ENCODE data around the gene C1RL. TPM values are rescaled to one million over a fixed set of nuclear protein-coding genes. Genes with fewer than 3 reads are reported as not detected.

C1RL gene
- total RNA-seq, 1 donor from 2014 or later: 10.9 TPM

- intact Hi-C loops (cut with micrococcal nuclease): no loop called here
- no peak for DNase-seq
- no peak for ATAC-seq
Observed at GRCh38 chr12:7141351-7142005, 32.5 kb upstream of the C1RL start.

- intact Hi-C loops (cut with micrococcal nuclease): no loop called here
- DNase-seq (no peak), ATAC-seq (no peak)
Observed at GRCh38 chr12:7139200-7139599, 30.2 kb upstream of the C1RL start.

DNA sequence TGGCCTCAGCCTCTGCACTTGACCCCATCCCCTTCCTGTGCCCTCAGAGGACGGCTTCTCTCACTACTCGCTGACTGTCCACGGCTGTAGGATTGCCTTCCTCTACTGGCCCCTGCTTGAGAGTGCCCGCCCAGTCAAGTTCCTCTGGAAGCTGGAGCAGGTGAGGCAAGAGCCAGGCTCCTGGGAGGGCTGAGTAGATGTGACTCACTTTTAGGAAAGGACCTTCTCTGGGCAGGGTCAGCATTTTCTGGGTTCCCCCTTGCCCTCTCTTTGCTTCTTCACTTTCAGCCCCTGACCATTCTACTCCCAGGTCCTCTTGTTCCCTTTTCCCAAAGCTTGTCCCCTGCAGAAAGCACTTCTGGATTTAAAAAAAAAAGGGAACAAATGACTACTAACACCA lies 28.9 kb upstream of the C1RL start:
- ATAC-seq: no peak
- no peak for DNase-seq
- intact Hi-C loops (cut with micrococcal nuclease): no loop called here

- no peak for DNase-seq
- intact Hi-C loops (cut with micrococcal nuclease): no loop called here
- no peak for ATAC-seq
Observed at GRCh38 chr12:7136676-7137075, 27.7 kb upstream of the C1RL start.

DNA sequence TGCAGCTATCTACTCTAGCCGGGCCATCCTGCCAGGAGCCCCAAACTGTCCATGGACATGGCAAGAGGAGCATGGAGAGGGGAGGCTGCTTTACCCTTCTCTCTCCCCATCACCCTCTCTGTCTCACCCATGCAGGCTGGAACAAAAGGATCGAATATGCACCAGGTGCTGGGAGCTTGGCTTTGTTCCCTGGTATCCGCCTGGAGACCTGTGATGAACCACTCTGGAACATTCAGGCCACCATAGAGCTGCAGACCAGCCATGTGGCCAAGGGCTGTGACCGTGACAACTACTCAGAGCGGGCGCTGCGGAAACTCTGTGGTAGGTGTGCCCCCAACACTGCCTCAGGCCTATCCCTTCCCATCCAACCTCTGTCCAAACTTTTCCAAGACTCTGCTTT lies 27.1 kb upstream of the C1RL start:
- ATAC-seq: no peak
- DNase-seq: no peak
- intact Hi-C loops (cut with micrococcal nuclease): no loop called here

- intact Hi-C loops (cut with micrococcal nuclease): no loop called here
- ATAC-seq (no peak), DNase-seq (no peak)
Observed at GRCh38 chr12:7134396-7135166, 25.6 kb upstream of the C1RL start.

GRCh38 chr12:7131502-7131866 lies 22.5 kb upstream of the C1RL start:
- DNase-seq (no peak), ATAC-seq (no peak)
- intact Hi-C loops (cut with micrococcal nuclease): no loop called here

DNA sequence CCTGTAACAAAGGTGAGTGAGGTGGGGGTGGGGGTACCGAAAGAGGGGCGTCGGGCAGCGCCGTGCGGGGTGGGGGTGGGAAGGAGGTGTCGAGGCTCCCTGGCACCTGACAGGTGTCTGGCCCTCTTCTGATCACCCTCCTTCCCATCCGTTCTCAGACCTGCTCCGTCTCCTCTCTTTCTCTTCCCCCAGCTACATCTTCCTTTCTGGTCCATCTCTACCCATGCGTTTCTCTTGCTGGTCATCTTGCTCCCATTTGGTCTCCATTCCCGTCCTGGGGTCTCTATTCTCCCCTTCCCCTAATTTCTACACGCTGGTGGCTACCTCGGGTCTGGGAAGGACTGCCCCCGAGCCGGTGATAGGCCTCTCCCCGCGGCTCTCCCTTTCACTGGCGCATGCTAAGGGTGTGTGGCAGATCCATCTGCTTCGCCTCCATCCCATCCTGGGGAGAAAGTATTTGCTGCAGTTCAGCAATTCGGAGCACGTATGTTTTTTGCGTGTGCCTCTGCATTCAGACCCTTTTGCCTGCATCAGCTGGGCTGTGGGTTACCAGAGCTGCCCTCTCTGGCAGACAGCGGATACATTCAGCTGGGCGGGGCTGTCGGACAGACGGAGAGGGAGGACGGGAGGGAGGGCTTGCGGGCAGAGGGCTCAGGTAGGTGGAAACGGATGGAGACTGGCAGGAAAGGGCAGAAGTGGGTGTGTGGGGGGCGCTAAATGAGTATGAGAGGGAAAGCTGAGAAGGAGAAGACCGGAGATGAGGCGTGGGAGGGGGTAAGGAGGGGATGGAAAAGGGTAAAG lies 21.9 kb upstream of the C1RL start:
- ATAC-seq (peak; percentile 61), DNase-seq (peak; percentile 56)
- intact Hi-C loops (cut with micrococcal nuclease): no loop called here

GRCh38 chr12:7129872-7130691 lies 21.1 kb upstream of the C1RL start, which contains the start of gene CLSTN3:
CLSTN3 (plus strand) TSS chr12:7130371; CDS start chr12:7130649, 278 bp downstream.
- ATAC-seq (peak; percentile 85), DNase-seq (peak; percentile 80)
- intact Hi-C loops (cut with micrococcal nuclease): no loop called here

DNA sequence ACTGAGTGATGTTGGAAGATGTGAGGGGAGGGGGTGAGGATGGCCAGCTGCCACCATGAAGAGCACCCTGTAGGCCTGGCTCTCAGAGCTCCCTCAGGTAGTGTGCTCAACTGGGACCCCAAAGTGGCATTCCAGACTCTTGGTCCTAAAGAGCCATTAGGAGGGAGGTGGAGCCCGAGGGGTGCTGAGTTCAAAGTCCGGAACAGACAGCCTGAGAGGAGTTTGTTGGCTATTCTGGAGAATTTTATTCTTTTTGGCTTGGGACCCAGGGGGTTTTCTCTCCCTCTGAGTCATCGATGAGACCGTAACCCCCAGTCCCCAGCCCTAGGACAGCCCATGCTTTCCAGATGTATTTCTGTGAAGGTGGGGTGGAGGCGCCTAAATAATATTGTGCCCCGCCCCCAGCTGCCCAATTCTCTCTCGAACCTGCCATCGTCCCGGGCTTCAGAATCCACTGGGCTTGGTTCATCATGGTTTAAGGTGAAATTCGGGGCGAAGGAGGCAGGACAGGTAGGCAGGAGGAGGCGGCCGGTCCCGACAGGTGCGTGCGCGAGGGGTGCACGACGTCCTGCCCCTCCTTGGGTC lies 20.4 kb upstream of the C1RL start:
- ATAC-seq (no peak), DNase-seq (no peak)
- intact Hi-C loops (cut with micrococcal nuclease): no loop called here

GRCh38 chr12:7128681-7129286 lies 19.8 kb upstream of the C1RL start, which contains the start of gene RBP5:
RBP5 (minus strand) TSS chr12:7128889; CDS start chr12:7128775, 114 bp downstream.
- DNase-seq (no peak), ATAC-seq (no peak)

DNA sequence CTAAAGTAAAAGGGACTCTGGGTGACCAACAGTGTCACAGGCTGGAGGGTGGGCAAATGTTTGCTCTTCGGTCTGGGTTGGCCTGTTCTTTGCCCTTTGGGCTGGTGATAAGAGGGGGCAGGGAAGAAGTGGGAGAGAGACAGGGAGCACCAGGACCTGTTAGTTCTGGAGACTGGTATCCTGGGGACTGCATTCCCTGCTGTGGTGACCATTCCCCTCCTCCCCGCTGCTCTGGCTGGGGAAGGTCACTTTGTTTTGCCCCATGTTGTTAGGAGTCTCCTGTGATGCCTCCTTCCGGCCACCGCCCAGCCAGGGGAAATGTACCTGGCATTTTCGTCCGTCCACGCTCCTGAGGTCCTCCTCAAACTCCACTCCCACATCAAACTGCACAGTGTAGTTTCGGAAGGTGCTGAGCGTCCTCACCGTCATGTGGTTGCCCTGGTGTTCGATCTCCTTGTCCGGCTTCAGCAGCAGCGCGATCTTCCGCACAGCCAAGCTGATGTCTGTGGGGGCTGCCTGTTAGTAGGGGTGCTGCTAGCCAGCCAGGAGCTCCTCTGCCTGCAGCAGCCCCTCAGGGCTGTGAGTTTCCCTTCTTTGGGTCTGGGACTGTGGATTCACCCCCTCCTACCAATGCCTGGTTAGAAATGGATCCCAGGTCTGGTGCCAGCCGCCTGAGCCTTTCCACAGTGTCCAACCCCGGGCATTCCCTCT lies 19.1 kb upstream of the C1RL start:
- intact Hi-C loops (cut with micrococcal nuclease): no loop called here
- DNase-seq (no peak), ATAC-seq (no peak)

More at GRCh38 chr12:7128681-7129286, 19.8 kb upstream of the C1RL start, which contains the start of gene RBP5:
- intact Hi-C loops (cut with micrococcal nuclease): no loop called here

DNA sequence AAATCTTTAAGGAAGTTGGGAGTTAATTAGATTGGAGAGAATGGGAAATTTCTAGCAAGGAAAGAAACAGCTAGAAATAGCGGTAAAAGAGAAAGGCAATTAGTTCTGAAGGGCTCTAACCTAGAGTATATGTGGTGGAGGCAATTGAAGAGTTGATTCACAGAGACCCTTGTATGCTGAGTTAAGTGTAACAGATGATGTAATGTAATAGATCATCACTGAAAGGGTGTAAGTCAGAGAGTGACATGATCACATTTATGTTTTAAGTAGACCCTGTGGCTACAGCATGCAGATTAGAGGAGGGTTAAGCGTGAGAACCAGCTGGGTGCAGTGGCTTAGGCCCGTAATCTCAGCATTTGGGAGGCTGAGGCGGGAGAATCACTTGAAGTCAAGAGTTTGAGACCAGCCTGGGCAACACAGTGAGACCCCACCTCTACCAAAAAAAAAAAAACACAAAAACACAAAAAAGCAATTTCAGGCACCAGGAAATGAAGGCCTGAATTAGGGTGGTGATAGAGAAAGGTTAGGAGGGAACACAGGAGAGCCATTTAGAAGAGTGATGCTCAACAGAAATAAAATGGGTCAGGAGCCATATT lies 16.7 kb upstream of the C1RL start:
- intact Hi-C loops (cut with micrococcal nuclease): no loop called here
- DNase-seq (no peak), ATAC-seq (no peak)

GRCh38 chr12:7123806-7124522 lies 14.9 kb upstream of the C1RL start:
- intact Hi-C loops (cut with micrococcal nuclease): no loop called here
- no peak for DNase-seq
- ATAC-seq: no peak

DNA sequence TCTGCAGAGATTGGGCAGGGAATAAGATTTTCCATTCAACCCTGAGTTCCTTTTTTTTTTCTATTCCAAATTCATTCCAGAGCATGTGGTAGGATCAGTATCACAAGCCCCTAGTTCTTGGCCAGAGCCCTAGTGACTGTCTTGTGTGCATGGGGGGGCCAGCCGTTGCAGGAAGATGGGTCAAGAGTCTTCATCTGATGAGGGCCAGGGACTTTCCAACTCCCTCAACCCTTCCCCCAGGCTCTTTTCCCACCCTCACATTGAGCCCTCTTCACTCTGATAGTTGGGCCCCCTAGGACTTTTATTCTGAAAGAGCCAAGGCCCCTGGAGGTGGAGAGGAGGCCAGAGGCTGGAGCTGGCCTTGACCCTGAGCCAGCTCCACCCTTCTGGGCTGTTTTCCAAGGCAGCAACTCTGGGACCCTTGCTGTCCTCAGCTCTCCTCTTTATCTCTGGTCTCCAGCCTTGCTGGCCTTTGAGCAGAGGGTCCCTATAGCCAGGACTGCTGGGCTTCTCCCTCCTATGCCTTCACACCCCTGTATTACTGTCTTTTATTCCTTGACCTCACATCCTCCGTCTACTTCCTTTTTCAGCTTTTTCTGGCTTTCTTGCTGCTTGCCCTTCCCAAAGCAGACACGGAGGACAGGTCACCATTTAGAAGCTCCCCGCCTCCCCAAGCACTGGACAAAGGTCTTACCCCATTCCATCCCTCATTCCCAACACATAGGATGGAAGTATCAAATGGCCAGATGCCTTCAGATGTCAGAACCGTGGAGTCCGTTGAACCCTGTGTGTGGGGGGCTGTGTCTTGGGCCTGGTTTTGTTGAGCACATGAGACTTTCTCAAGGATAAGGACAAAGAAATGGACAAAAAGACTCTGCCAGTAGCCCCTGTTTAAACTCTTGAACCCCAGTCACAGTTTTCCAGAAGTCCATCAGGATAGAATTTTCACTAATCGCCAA lies 14.1 kb upstream of the C1RL start:
- DNase-seq: peak; percentile 55
- ATAC-seq: peak; percentile 77
- intact Hi-C loops (cut with micrococcal nuclease): no loop called here

DNA sequence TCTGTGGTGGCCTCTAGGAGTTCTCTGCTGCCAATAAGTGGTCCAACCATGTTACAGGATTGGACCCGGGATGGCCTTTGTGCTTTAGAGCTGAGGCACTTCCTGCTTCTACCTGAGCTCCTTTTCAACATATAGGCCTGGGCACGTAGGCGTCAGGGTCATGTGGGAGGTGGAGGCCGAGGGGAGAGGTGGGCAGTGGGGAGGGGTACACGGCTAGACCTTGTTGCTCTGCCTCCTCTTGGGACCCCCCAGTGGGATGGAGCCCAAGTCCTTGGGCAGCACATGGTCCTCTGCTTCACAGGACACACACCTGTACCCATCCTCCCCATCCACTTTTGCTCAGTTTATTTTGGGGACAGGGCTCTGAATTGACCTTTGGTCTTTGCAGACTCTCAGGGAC lies 12.3 kb upstream of the C1RL start:
- ATAC-seq: no peak
- DNase-seq: no peak
- intact Hi-C loops (cut with micrococcal nuclease): no loop called here

Data from left ventricle myocardium superior (tissue), 1 donor.